ENCODE results near the gene ST6GALNAC3. TPM values are rescaled to one million over a fixed set of nuclear protein-coding genes. Genes with fewer than 3 reads are reported as not detected.

ST6GALNAC3 gene
- total and polyA plus RNA-seq, 2 donors from 2014 or later, result 8.8 to 15.8 TPM

GRCh38 chr1:76680651-76681050, 606.1 kb downstream of the ST6GALNAC3 start:
- Histone ChIP-seq H3K27me3 (ENCODE audit: control insufficient read depth, insufficient read depth, low read length) (no peaks in the 10 kb centered on the region), H3K9me3 (ENCODE audit: control insufficient read depth in 2 of 3, insufficient read depth in 1 of 3, low read length in 3 of 3) (no peaks in the 10 kb centered on the region), H3K9ac (ENCODE audit: low read length in 3 of 3) (no peak overlapping the region), H3K4me3 (ENCODE audit: low read length in 3 of 3) (no peak overlapping the region), H3K27ac (ENCODE audit: low read depth in 2 of 2, low read length in 2 of 2) (no peak overlapping the region), H3K4me1 (ENCODE audit: control insufficient read depth in 2 of 3, insufficient read depth in 2 of 3, low read depth in 1 of 3, low read length in 3 of 3) (no peaks in the 10 kb centered on the region), H3K36me3 (ENCODE audit: control insufficient read depth in 2 of 3, insufficient read depth in 3 of 3, low read length in 3 of 3) (no peaks in the 10 kb centered on the region)
- TF ChIP-seq CTCF (IDR thresholded peaks at IDR 0.05; ENCODE audit: borderline replicate concordance, extremely low read depth, insufficient read depth), result no peak
- intact Hi-C loops (cut with DNase I), result no loop called here
- FAIRE-seq (no peak), DNase-seq (no peak)

GRCh38 chr1:76682138-76682537, 607.6 kb downstream of the ST6GALNAC3 start:
- H3K27ac ChIP-seq (ENCODE audit: low read depth in 2 of 2, low read length in 2 of 2), result no peak overlapping the region
- TF ChIP-seq CTCF (IDR thresholded peaks at IDR 0.05; ENCODE audit: borderline replicate concordance, extremely low read depth, insufficient read depth), result no peak
- H3K4me3 ChIP-seq (ENCODE audit: low read length in 3 of 3), result no peak overlapping the region
- peak in 1 of 5 donors; percentile 13 for DNase-seq
- H3K27me3 ChIP-seq (ENCODE audit: control insufficient read depth, insufficient read depth, low read length), result no peaks in the 10 kb centered on the region
- intact Hi-C loops (cut with DNase I), result no loop called here
- no peaks in the 10 kb centered on the region for H3K4me1 ChIP-seq (ENCODE audit: control insufficient read depth in 2 of 3, insufficient read depth in 2 of 3, low read depth in 1 of 3, low read length in 3 of 3)
- FAIRE-seq, result no peak
- no peaks in the 10 kb centered on the region for H3K9me3 ChIP-seq (ENCODE audit: control insufficient read depth in 2 of 3, insufficient read depth in 1 of 3, low read length in 3 of 3)
- H3K9ac ChIP-seq (ENCODE audit: low read length in 3 of 3), result no peak overlapping the region
- H3K36me3 ChIP-seq (ENCODE audit: control insufficient read depth in 2 of 3, insufficient read depth in 3 of 3, low read length in 3 of 3), result no peaks in the 10 kb centered on the region

Other genes starting within 250 kb of the ST6GALNAC3 start
- gene ASB17, start 142.3 kb upstream of the ST6GALNAC3 start, total RNA-seq, result not detected
- not detected for gene ASB17, start 142.3 kb upstream of the ST6GALNAC3 start, polyA plus RNA-seq (ENCODE audit: insufficient read depth, low read depth, low replicate concordance)

Data from kidney (tissue), 14 donors.